Loucy (cell line): Measurements from ENCODE around the gene CSRP1.

ENCODE experiments used
- CTCF ChIP-seq: fragments of 200-600 bp; sonication (generic); conservative IDR thresholded peaks from 2 replicates; pipeline ENCODE4 v1.5.1; 2014; ENCODE audit warnings: mild to moderate bottlenecking, antibody characterized with exemption, low read length
- EZH2phosphoT487 ChIP-seq: fragments of 200-600 bp; IDR thresholded peaks from 2 replicates; pipeline ENCODE4 v1.6.1; 2018; ENCODE audit warnings: antibody characterized with exemption, mild to moderate bottlenecking, moderate library complexity, borderline replicate concordance

- TF ChIP-seq CTCF (no peak), EZH2phosphoT487 (no peak)
Observed at GRCh38 chr1:201515895-201516294, 9.0 kb upstream of the CSRP1 start.
